ENCODE data around the gene MAP3K3.

Gene MAP3K3

DNA sequence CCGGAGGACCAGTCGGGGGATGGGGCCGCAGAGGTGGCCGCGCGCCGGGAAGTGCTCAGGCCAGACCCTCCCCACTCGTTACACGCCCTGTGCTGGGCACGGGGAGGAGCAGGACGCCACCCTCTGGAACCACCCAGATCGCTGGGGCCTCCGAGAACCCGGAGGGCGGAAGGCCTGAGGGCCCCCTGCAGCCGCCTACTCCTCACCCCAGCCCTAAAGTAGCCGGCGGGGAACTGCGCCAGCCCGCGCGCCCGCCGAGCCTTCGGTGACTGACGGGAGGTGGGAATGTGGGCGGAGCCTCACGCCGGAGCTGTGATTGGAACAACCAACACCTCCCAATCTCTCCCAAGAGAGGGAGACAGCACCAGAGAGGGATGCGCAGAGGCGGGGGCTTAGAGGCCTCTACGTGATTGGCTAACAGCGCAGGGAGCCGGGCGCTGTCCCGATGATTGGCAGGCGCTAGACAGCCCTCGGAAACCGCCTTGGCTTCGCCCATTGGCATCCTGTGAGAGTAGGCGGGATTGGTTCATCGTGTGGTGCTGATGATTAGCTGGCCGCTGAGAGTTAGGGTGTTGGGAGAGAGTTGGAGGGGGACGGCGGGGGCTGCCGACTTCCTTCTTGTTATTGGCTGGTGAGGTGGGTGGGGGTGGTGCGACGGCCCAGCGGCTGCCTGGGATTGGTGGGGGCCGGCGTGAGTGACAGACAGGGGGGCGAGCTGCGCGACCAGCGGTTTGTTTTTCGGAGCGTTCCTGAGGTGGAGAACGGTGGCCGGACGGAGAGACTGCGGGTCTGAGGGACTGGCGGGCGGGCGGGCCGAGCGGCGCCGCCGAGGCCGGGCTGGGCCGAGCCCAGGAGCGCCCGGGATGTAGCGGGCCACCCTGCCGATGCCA is at the start of gene MAP3K3:
Gene MAP3K3, plus strand, starts transcription at position 734 of the 890 bp plus-strand sequence. CDS start 343 bp downstream, outside the sequence.
- peak; percentile 100 for DNase-seq (ENCODE audit: low read depth)

DNA sequence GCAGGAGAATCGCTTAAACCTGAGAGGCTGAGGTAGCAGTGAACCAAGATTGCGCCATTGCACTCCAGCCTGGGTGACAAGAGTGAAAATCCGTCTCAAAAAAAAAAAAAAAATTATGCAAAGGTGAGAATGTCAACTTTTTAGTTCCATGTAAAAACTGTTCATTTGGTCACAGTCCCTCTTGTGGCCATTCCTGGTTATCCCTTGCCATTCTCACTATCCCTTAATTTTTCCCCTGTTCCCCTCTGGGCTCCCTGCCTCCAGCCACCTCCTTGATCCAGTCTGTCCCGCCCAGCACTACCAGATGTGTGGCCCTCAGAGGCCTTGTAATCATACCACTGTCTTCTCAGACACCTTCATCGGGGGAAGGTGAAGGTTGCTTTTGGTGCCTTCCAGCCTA is 48.6 kb upstream of the MAP3K3 start:
- DNase-seq (ENCODE audit: low read depth) = no peak

DNA sequence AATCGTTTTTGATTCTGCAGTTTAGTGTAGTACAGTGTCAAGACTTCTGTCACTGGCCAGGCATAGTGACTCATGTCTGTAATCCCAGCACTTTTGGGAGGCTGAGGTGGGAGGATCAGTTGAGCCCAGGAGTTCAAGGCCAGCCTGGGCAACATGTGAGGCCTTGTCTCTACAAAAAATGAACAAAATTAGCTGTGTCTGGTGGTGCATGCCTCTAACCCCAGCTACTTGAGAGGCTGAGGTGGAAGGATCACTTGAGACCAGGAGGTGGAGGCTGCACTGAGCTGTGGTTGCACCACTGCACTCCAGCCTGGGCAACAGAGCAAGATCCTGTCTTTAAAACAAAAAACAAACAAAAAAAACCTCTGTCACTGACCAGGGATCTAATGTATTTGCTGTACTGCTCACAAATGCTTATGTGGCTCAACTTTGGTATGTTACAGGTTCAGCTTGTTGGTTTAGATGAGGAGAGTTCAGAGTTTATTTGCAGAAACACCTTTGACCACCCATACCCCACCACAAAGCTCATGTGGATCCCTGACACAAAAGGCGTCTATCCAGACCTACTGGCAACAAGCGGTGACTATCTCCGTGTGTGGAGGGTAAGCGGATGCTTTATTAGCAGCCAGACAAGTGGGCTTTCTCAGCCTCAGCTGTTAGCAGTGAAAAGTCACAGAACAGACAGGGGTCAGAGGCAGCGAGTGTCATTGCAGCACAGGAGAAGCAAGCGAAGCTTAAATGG is 44.0 kb upstream of the MAP3K3 start:
- DNase-seq (ENCODE audit: low read depth) = no peak

DNA sequence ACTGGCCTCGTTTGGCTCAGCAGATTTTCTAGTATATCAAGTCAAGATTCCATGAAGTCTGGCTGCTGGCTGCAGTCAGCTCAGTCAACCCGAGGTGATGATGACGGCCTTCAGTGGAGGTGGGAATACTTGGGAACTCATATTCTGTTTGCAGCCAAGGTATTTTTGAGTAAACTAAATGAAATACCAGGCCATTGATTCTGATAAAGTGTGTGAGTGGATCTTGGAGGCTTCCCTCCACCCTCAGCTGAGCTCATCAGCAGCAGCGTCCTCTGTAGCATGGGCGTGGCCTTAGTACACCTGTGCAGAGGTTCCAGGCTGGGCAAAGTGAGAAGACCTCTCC is 43.5 kb upstream of the MAP3K3 start:
- DNase-seq (ENCODE audit: low read depth) = no peak

DNA sequence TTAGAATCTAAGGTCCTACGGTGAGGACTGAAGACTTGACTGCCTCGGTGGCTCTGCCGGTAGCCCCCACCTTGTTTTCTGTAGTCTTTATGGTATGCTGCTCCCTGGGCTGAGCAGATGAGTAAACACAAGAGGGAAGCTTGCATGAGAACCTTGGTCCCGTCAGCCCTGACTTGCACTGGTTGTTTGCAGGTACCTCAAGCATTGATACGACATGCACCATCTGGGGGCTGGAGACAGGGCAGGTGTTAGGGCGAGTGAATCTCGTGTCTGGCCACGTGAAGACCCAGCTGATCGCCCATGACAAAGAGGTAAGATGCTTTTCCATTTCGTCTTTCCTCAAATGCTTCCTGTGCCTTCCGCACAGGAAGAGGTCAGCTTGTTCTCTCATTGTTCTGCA is 42.6 kb upstream of the MAP3K3 start:
- DNase-seq (ENCODE audit: low read depth) = no peak

DNA sequence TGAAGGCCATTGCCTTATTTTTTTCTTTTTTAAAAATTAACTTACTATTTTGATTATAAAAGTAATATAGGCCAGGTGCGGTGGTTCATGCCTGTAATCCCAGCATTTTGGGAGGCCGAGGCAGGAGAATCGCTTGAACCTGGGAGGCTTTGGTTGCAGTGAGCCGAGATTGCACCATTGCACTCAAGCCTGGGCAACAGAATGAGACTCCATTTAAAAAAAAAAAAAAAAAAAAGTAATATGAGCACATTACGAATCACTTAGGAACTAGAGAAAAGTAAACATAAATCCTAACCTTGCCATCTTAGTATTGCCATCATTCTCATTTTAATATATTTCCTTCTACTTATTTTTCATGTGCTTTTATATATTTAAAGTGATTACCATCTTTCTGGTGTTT is 34.4 kb upstream of the MAP3K3 start:
- DNase-seq (ENCODE audit: low read depth) = no peak

DNA sequence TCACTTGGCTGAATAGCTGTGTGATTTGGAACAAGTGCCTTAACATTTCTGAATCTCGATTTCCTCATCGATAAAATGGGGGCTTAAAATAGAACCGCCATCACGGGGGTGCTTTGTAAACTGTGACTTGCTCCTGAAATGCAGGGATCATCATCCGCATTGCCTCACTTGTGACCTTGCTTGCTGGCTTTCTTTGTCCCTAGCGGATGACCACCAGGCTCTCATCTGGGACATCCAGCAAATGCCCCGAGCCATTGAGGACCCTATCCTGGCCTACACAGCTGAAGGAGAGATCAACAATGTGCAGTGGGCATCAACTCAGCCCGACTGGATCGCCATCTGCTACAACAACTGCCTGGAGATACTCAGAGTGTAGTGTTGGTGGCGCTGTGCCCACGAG is 33.4 kb upstream of the MAP3K3 start:
- DNase-seq (ENCODE audit: low read depth) = no peak

DNA sequence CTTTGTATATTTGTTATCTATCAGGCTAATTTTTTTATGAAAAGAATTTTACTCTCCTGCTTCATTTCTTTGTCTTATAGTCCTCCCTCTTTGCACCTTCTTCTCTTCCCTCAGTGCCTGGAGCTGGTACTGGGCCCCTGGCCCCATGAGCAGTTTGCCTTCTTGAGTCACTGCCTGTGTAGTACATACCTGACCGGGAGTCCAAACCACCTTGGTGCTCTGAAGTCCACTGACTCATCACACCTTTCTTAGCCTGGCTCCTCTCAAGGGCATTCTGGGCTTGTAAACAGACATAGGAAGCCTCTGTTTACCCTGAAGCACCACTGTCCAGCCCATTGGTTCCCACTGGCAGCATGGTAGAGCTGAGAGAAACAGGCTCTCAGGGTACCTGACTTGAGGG is 32.6 kb upstream of the MAP3K3 start:
- DNase-seq (ENCODE audit: low read depth) = no peak

DNA sequence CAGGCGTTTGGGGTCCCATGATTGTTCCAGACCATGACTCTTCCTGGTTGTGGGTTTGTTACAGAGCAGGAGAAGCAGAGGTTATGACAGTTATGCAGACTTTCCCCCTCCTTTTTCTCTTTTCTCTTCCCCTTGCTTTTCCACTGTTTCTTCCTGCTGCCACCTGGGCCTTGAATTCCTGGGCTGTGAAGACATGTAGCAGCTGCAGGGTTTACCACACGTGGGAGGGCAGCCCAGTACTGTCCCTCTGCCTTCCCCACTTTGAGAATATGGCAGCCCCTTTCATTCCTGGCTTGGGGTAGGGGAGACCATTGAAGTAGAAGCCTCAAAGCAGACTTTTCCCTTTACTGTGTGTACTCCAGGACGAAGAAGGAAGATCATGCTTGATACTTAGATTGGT is 29.4 kb upstream of the MAP3K3 start:
- DNase-seq (ENCODE audit: low read depth) = no peak

DNA sequence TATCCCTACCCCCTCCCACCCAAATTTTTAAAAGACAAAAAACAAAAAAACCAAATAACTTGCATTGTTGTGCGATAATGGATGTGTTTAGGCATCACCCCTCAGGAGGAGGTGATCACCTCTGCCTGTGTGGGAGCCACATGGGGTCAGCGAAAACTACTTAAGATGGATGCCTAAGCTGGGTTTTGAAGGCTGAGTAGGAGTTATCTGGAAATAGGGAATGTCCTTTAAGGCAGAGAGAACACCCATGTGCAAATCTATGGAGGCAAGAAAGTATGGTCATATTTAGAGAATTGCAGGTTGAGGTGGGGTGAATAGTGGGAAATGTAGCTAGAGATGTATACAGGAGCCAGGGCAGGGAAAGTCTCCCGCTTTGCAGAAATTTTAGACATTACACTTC is 27.1 kb upstream of the MAP3K3 start:
- DNase-seq (ENCODE audit: low read depth) = no peak

DNA sequence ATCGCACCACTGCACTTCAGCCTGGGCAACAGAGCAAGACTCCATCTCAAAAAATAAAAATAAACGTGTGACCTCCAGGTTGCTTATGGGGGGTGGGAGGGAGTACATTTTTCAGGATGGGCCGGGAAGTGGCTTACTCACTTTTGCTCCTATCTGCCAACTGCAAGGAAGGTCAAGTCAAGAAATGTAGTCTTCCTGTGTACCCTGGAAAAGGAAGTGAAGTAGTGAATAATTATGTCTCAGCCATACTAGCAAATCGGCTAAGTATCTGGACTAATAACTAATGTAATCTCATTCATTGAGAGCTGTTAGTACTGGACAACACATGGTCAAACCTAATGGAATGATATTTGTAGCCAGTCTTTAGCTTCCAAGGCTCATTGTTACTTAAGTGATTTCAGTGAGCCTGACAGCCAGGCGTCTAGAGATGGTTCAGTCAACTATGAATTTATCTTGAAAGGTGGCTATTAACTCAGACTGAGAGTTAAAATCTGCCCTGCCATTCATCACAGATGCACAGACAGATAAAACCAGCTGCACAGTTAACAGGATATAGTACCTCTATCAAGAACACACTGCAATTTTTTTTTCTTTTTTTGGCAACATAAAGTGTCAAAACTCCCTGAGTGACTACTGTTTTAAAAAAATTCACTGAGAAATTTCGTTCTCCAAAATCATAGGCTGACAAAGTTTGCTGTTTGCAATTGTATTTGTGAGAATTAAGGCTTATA is 25.2 kb upstream of the MAP3K3 start:
- DNase-seq (ENCODE audit: low read depth) = no peak

DNA sequence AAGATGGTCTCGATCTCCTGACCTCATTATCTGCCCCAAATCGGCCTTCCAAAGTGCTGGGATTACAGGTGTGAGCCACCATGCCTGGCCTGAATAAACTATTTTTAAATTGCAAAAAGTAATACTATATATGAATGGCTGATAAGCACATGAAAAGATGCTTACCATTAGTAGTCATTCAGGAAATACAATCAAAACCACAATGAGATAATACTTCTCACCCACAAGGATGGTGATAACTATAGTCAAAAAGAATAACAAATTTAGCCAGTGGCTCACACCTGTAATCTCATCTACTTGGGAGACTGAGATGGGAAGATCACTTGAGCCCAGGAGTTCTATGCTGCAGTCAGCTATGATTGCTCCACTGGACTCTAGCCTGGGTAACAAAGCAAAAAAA is 23.9 kb upstream of the MAP3K3 start:
- no peak for DNase-seq (ENCODE audit: low read depth)

DNA sequence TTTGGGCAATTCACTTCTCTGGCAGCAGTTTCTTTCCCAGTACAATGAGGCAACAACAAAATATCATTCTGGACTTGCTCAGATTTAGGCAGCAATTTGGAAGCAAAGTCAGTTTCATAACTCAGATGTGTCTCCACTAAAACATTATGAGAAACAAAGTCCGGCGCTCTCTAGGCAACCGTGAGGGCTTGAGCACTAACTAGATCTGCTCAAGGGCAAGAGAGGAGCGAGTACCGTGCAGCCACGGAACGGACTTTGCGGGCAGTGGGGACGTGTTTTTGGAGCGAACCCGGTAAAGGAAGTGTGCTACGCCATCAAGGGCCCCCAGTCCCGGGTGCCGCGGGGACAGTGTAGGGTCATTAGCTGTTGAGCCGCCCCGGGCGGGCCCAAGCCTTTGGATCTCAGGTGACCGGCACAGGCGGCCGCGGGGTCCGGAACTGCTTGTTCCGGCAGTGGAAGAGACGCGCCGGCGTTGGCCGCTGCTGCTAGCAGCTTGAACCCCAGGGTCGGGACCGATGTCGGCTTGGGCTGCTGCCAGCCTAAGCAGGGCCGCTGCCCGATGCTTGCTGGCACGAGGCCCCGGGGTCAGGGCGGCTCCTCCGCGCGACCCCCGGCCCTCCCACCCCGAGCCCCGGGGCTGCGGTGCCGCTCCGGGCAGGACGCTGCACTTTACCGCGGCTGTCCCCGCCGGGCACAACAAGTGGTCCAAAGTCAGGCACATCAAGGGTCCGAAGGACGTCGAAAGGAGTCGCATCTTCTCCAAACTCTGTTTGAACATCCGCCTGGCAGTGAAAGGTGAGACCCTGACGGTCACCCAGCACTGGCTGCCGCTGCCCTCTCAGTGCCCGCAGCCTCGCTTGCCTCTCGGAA is 21.4 kb upstream of the MAP3K3 start, which contains the start of gene TACO1:
Gene TACO1, plus strand, starts transcription at position 327 of the 870 bp plus-strand sequence. Its CDS starts 189 bp downstream, at position 516.
- no peak for DNase-seq (ENCODE audit: low read depth)

DNA sequence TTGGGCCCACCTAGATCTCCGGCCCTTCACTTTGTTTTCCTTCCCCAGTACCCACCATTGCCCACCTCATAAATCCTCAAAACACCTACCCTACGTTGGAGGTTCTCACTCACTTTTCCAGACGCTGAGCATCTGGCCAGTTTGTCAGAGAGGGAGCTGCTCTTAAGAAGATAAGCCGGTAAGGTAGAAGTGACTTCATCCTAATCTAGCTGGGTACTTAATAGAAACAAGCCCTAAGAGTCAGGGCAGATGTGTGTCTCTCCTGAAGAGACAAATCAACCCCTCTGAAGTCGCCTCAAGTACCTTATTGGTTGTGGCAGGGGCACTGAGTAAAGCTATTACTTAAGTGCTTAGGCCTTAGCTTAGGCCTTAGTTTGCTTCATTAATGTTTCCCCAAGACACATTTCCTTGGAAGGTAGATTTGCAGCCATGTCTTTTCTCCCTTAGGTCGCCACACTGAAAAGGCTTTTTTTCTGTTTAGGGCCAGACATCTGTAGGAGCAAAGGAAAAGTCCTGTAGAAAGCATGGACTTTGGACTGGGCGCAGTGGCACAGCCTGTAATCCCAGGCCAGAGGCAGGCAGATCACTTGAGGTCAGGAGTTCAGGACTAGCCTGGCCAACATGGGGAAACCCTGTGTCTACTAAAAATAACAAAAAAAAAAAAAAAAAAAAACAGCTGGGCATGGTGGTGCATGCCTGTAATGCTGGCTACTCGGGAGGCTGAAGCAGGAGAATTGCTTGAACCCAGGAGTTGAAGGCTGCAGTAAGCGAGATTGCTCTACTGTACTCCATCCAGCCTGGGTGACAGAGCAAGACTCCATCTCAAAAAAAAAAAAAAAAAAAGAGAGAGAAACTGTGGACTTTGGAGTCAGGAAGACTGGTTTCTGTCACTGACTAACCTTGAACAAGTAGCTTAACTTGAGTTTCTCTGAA is 20.5 kb upstream of the MAP3K3 start:
- no peak for DNase-seq (ENCODE audit: low read depth)

DNA sequence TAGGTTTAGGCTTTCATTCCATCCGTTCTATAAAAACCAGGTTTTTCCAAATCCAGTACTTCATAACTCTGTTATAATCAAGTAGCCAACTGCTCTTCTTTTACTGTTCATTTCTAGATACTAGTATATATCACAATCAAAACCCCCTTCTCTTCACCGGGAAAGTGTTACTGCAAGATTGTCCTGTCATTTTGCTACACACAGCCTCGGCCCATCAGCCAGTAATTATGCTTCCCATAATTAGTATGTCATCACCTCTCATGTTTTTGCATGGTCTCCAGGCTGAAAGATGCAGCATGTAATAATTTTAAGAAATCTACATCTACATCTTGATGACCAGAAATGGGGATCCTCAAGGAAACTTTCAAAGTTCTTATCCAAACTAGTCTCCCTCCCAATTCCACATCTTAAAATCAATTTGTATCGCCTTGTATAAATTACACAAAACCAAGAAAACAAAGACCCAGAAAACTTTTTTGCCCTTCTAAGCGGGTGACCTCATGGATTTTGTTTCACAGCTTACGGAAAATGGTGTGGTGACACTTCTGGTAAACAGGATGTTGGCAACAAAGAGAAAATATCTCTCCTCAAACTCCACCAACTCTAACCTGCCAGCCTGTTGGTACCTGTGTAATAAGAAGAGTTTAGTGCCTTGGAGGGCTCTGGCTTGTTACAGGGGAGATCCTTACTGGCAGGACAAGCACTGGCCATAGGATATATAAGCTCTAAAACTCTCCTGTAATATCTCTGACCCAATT is 12.2 kb upstream of the MAP3K3 start:
- no peak for DNase-seq (ENCODE audit: low read depth)

DNA sequence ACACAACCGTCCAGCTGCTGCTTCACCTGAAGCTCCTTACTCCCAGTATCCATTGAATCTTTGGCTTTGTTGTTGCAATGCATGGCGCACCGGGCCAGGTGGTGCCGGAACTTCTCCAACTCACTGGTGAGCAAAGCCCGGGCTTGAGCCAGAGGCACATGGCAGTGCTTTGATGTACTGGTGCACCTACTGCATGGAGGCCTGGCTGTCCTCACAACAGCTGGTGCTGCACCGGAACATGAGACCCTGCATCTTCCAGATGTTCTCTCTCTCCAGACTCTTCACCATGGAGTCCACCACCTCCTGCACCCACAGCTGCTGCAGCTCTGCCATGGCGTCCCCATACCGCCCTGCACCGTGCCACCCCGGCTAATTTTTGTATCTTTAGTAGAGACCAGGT is 11.4 kb upstream of the MAP3K3 start:
- no peak for DNase-seq (ENCODE audit: low read depth)

DNA sequence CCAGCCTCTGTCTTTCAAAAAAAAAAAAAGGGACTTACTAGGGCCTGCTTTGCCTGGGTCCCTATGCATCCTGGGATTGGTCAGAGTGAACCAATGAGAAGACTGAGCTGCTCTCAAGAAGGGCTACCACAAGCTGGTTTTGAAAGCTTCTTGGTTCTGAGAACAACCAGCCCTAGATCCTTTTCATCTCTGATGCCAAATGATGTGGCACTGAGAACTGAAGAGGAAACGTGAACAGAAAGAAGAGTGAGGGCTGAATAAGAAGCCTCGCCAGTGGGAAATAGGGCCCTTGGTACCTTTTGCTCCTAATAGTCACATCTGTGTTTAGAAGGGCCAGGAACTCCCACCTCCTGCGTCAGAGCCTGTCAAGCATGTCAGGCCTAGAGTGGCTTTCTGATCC is 10.9 kb upstream of the MAP3K3 start:
- DNase-seq (ENCODE audit: low read depth) = no peak

DNA sequence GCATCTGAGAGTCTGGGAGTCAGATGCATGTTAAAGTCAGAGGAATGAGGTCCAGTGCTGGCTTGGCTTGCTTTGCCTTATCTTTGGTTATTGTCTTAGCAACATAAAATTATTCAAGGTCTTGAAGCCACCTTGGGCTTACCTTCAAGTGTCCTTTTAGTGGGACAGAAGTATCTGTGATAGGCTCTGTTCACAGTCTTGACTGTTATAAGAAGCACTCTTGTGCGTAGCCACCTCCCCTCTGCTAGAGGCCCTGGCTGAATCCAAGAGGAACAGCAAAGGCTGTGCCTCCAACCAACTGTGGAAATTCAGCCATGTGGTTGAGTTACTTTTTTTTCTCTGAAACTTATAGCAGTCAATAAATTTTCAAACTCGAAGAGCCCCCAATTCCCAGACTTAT is 8.6 kb upstream of the MAP3K3 start:
- no peak for DNase-seq (ENCODE audit: low read depth)

DNA sequence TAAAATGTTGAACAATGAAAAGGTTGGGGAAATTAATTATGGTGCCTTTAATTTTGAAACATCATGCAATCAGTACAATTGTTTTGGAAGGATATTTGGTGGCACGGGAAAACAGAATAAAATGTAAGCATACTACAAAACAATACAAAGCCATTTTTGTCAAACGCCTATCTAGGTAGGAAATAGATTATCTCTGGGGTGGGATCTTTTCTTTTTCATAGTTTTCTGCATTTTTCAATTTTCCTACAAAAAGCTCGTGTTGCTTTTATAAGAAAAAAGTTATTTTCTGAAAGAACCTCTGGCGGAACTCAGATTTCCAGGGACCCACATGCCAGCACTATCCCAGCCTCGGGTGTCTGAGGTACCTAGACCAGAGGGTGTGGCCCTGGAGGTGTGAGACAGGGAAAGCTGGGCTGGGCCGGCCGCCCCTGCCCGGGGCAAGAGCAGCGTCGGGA is 961 bp upstream of the MAP3K3 start:
- DNase-seq (ENCODE audit: low read depth) = no peak
